K562 (cell line): ENCODE measurements around the gene RPS19BP1.

Source experiments
- CTCF ChIP-seq, 3 experiments: IDR thresholded peaks in 2 of 3; conservative IDR thresholded peaks in 1 of 3; 2 replicates each; pipeline ENCODE4 v1.5.1; 2011 to 2012; ENCODE audit warnings: low read length in 3 of 3, mild to moderate bottlenecking in 3 of 3, control low read depth in 2 of 3, improper control_type of control experiment in 1 of 3, inconsistent platforms in 1 of 3, low read depth in 1 of 3, mixed read lengths in 1 of 3, moderate library complexity in 1 of 3; ENCODE audit not compliant: insufficient read depth in 2 of 3
- EP400 ChIP-seq: fragments of 450-650 bp; IDR thresholded peaks from 2 replicates; pipeline ENCODE4 v1.6.1; 2017; ENCODE audit warnings: antibody characterized with exemption, mild to moderate bottlenecking, moderate library complexity
- GTF2E2 ChIP-seq: fragments of 200-800 bp; sonication (Bioruptor generic); IDR thresholded peaks from 2 replicates; pipeline ENCODE4 v1.6.1; 2016; ENCODE audit warnings: missing genetic modification characterization, missing compliant biosample characterization
- JUNB ChIP-seq: fragments of 450-650 bp; formaldehyde crosslinking; conservative IDR thresholded peaks from 2 replicates; pipeline ENCODE4 v1.4.0; 2020; ENCODE audit warnings: mild to moderate bottlenecking
- KLF1 ChIP-seq: fragments of 450-650 bp; IDR thresholded peaks from 2 replicates; pipeline ENCODE4 v1.6.1; 2016; ENCODE audit warnings: missing genetic modification characterization, missing compliant biosample characterization
- NR2F6 ChIP-seq: fragments of 450-650 bp; formaldehyde crosslinking; IDR thresholded peaks from 2 replicates; pipeline ENCODE4 v1.4.0; 2020; ENCODE audit warnings: mild to moderate bottlenecking
- RBM34 ChIP-seq: fragments of 200-400 bp; formaldehyde crosslinking; IDR thresholded peaks from 2 replicates; pipeline ENCODE4 v1.6.1; 2018; ENCODE audit warnings: low read length, borderline replicate concordance; ENCODE audit not compliant: insufficient read depth
- RNF2 ChIP-seq: sonication (generic); IDR thresholded peaks from 2 replicates; pipeline ENCODE4 v1.6.1; 2016
- TEAD4 ChIP-seq, 2 experiments: sonication (generic) in 1 of 2; formaldehyde crosslinking in 1 of 2; IDR thresholded peaks; 2 replicates each; pipeline versions ENCODE4 v1.6.1 to v1.8.0; 2012 to 2022; ENCODE audit warnings: borderline replicate concordance in 1 of 2, inconsistent platforms in 1 of 2, low read length in 1 of 2, mild to moderate bottlenecking in 1 of 2, missing genetic modification reagents in 1 of 2

DNA sequence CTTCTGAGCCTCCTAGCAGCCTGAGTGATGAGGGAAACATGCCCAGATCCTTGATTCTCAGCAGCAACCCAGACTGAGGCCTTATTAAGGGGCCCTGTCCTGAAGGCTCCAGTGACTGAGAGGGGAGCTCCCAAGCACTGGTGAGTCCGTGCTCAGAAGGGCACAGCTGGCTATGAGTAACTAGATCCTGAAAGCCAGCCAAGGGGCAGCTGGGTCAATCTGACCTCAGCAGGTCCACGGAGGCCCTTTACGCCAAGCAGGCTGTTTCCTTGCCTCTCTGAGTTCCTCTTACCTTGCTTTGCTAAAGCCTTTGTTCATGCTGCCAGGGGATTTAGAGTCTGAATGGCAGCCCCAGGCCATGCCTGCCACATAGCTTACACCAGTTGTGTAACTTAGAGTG is 49.8 kb downstream of the RPS19BP1 start:
- TF ChIP-seq TEAD4 (IDR thresholded peaks at IDR 0.05; ENCODE audit: low read length) (no peak), TEAD4 (CRISPR knock-in tag; IDR thresholded peaks at IDR 0.05; ENCODE audit: borderline replicate concordance) (no peak), EP400 (no peak), GTF2E2 (tag) (no peak), RNF2 (no peak), KLF1 (tag) (no peak), NR2F6 (CRISPR knock-in tag) (no peak), CTCF (IDR thresholded peaks at IDR 0.05 in 2 of 3, conservative IDR thresholded peaks at IDR 0.05 in 1 of 3; ENCODE audit: insufficient read depth in 2 of 3, low read depth in 1 of 3, low read length in 3 of 3) (no peak), JUNB (CRISPR knock-in tag) (no peak), RBM34 (no peak)
